Measurements from ENCODE around the gene SLC43A3.
"Not testable (repeated sequence)": the region's sequence is repeated elsewhere in the genome, so short reads cannot be mapped to it uniquely, and the experiment has no call there.

Gene SLC43A3

GRCh38 chr11:57378186-57378585 lies 48.7 kb downstream of the SLC43A3 start:
- no peak for DNase-seq (ENCODE audit: low spot score)

- DNase-seq (ENCODE audit: low spot score): no peak
Observed at GRCh38 chr11:57377107-57377506, 49.8 kb downstream of the SLC43A3 start.

GRCh38 chr11:57376095-57377090 lies 50.5 kb downstream of the SLC43A3 start:
- no peak for DNase-seq (ENCODE audit: low spot score)

- DNase-seq (ENCODE audit: low spot score): no peak
Observed at GRCh38 chr11:57375490-57375889, 51.4 kb downstream of the SLC43A3 start.

GRCh38 chr11:57374966-57375365 lies 52.0 kb downstream of the SLC43A3 start:
- no peak for DNase-seq (ENCODE audit: low spot score)

GRCh38 chr11:57373146-57373545 lies 53.8 kb downstream of the SLC43A3 start:
- DNase-seq (ENCODE audit: low spot score): no peak

- no peak for DNase-seq (ENCODE audit: low spot score)
Observed at GRCh38 chr11:57370941-57371340, 56.0 kb downstream of the SLC43A3 start.

- no peak for DNase-seq (ENCODE audit: low spot score)
Observed at GRCh38 chr11:57370251-57370650, 56.7 kb downstream of the SLC43A3 start.

- DNase-seq (ENCODE audit: low spot score): no peak
Observed at GRCh38 chr11:57368845-57369232, 58.1 kb downstream of the SLC43A3 start.

GRCh38 chr11:57368106-57368844 lies 58.6 kb downstream of the SLC43A3 start:
- DNase-seq (ENCODE audit: low spot score): no peak

- no peak for DNase-seq (ENCODE audit: low spot score)
Observed at GRCh38 chr11:57364851-57365660, 61.9 kb downstream of the SLC43A3 start.

GRCh38 chr11:57363131-57364080 lies 63.5 kb downstream of the SLC43A3 start:
- DNase-seq (ENCODE audit: low spot score): no peak

GRCh38 chr11:57361926-57362325 lies 65.0 kb downstream of the SLC43A3 start:
- no peak for DNase-seq (ENCODE audit: low spot score)

- DNase-seq (ENCODE audit: low spot score): not testable (repeated sequence)
Observed at GRCh38 chr11:57361420-57361819, 65.5 kb downstream of the SLC43A3 start.

GRCh38 chr11:57360991-57361390 lies 65.9 kb downstream of the SLC43A3 start:
- DNase-seq (ENCODE audit: low spot score): no peak

GRCh38 chr11:57359896-57360690 lies 66.8 kb downstream of the SLC43A3 start:
- no peak for DNase-seq (ENCODE audit: low spot score)

- no peak for DNase-seq (ENCODE audit: low spot score)
Observed at GRCh38 chr11:57359396-57359795, 67.5 kb downstream of the SLC43A3 start.

- DNase-seq (ENCODE audit: low spot score): no peak
Observed at GRCh38 chr11:57358991-57359390, 67.9 kb downstream of the SLC43A3 start.

GRCh38 chr11:57358543-57358961 lies 68.4 kb downstream of the SLC43A3 start:
- DNase-seq (ENCODE audit: low spot score): no peak

GRCh38 chr11:57357856-57358255 lies 69.1 kb downstream of the SLC43A3 start:
- DNase-seq (ENCODE audit: low spot score): no peak

All from HuH-7.5 (cell line).